SK-N-SH treated with all-trans-retinoic acid at 6 μM for 48 hours (cell line): Measurements from ENCODE around the gene VEGFC.

Experiments used
- ARNTL ChIP-seq: fragments of 450-650 bp; formaldehyde crosslinking; IDR thresholded peaks from 2 replicates; pipeline ENCODE4 v1.5.0; 2020; ENCODE audit warnings: low read depth, mild to moderate bottlenecking, moderate library complexity, borderline replicate concordance
- ESRRG ChIP-seq: fragments of 250-450 bp; sonication (Bioruptor Pico); IDR thresholded peaks from 2 replicates; pipeline ENCODE4 v1.6.1; 2021; ENCODE audit warnings: mild to moderate bottlenecking
- ISL1 ChIP-seq: fragments of 250-450 bp; sonication (Bioruptor Pico); IDR thresholded peaks from 2 replicates; pipeline ENCODE4 v2.1.2; 2022; ENCODE audit warnings: mild to moderate bottlenecking, moderate library complexity
- PATZ1 ChIP-seq: fragments of 250-450 bp; sonication (Bioruptor Pico); IDR thresholded peaks from 2 replicates; pipeline ENCODE4 v1.8.0; 2020; ENCODE audit warnings: mild to moderate bottlenecking, moderate library complexity, borderline replicate concordance
- ZC3H10 ChIP-seq: fragments of 250-450 bp; sonication (Bioruptor Pico); IDR thresholded peaks from 2 replicates; pipeline ENCODE4 v1.5.1; 2021; ENCODE audit warnings: mild to moderate bottlenecking, moderate library complexity
- ZNF565 ChIP-seq: fragments of 450-650 bp; formaldehyde crosslinking; conservative IDR thresholded peaks from 2 replicates; pipeline ENCODE4 v1.5.0; 2020; ENCODE audit warnings: low read depth, mild to moderate bottlenecking, moderate library complexity
- ZNF70 ChIP-seq: fragments of 450-650 bp; formaldehyde crosslinking; IDR thresholded peaks from 2 replicates; pipeline ENCODE4 v1.5.0; 2020; ENCODE audit warnings: mild to moderate bottlenecking, moderate library complexity
- TF ChIP-seq, protein P1 (sequence below): fragments of 250-450 bp; sonication (Bioruptor Pico); IDR thresholded peaks from 2 replicates; pipeline ENCODE4 v1.5.1; 2020; ENCODE audit warnings: low read depth, mild to moderate bottlenecking, moderate library complexity

DNA sequence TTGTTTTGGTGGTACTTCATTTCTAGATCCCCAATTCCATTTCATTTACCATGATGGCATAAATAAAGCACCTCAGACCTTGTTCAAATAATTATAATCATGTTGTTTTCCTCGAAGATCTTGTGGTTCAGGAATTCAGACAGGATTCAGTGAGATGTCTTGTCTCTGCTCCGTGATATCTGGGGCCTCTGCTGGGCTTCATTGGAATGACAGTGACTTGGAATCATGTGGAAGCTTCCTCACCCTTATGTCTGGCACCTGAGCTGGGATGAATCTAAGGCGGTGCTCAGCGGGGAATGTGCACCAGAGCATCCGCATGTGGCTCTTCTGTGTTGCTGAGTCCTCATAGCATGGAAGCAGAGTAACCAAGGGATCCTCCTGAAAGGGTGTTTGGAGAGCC, 132.2 kb downstream of the VEGFC start:
- TF ChIP-seq ZNF565 (CRISPR knock-in tag) (no peak), ESRRG (CRISPR knock-in tag) (no peak), PATZ1 (CRISPR knock-in tag) (no peak), ARNTL (CRISPR knock-in tag) (no peak), ISL1 (CRISPR knock-in tag) (no peak), ZC3H10 (CRISPR knock-in tag) (no peak), ZNF70 (no peak)
- TF ChIP-seq, protein P1, sequence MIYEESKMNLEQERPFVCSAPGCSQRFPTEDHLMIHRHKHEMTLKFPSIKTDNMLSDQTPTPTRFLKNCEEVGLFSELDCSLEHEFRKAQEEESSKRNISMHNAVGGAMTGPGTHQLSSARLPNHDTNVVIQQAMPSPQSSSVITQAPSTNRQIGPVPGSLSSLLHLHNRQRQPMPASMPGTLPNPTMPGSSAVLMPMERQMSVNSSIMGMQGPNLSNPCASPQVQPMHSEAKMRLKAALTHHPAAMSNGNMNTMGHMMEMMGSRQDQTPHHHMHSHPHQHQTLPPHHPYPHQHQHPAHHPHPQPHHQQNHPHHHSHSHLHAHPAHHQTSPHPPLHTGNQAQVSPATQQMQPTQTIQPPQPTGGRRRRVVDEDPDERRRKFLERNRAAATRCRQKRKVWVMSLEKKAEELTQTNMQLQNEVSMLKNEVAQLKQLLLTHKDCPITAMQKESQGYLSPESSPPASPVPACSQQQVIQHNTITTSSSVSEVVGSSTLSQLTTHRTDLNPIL (CRISPR knock-in tag): no peak
